ENCODE measurements around the gene ERICH4. TPM values are rescaled to one million over a fixed set of nuclear protein-coding genes. Genes with fewer than 3 reads are reported as not detected.
A peak's percentile ranks its signal among the peaks of the same experiment; 100 is the strongest.

The ERICH4 gene
- polyA plus RNA-seq, 2 of the 4 experiments (the other 2 are of a cell fraction), result 0.26 TPM; not detected in 1

GRCh38 chr19:41478171-41478570 is 35.2 kb downstream of the ERICH4 start:
- 22% methylated on average over 8 of the region's 8 CpGs for WGBS (ENCODE audit: missing lambda C conversion rate)

GRCh38 chr19:41478875-41479756 is 36.2 kb downstream of the ERICH4 start:
- H3K4me1 ChIP-seq, result no peaks in the 10 kb centered on the region
- DNase-seq (ENCODE audit: low read depth in 1 of 2, low spot score in 1 of 2), result no peak
- no peak for ATAC-seq
- WGBS (ENCODE audit: missing lambda C conversion rate), result 47% methylated on average over 15 of the region's 15 CpGs
- TF ChIP-seq CBX8 (IDR thresholded peaks at IDR 0.05) (no peak), POLR2AphosphoS2 (conservative IDR thresholded peaks at IDR 0.05; ENCODE audit: low read length) (no peak), KDM5A (IDR thresholded peaks at IDR 0.05) (no peak)
- ChIA-PET POLR2A (interaction anchor here (1.2 kb wide), 1 partner anchor 40 kb away, joined by 3 read pairs; no protein-coding TSS in a partner anchor), CTCF (interaction anchor here (0.5 to 6.1 kb wide), 11 partner anchors 16 to 701 kb away, joined by 3 to 45 read pairs (median 4); partner anchors contain the start of gene RAB4B)
- no peak overlapping the region for H3K27ac ChIP-seq
- H3K4me2 ChIP-seq, result no peak overlapping the region
- peak; percentile 97 for FAIRE-seq
- peaks cover 33% of the 10 kb centered on the region for H3K9me3 ChIP-seq
- H3K4me3 ChIP-seq, result no peak overlapping the region

More at GRCh38 chr19:41478171-41478570, 35.2 kb downstream of the ERICH4 start:
- TF ChIP-seq HDAC2 (IDR thresholded peaks at IDR 0.05) (no peak), MYC (IDR thresholded peaks at IDR 0.05; ENCODE audit: borderline replicate concordance, low read length) (no peak), CTCF (IDR thresholded peaks at IDR 0.05) (no peak), POLR2AphosphoS2 (conservative IDR thresholded peaks at IDR 0.05; ENCODE audit: low read length) (no peak), SREBF2 (IDR thresholded peaks at IDR 0.05) (no peak), HOXB13 (CRISPR knock-in tag; IDR thresholded peaks at IDR 0.05; ENCODE audit: low read depth) (no peak), FOSL2 (IDR thresholded peaks at IDR 0.05) (no peak), FOSL2 (CRISPR knock-in tag; IDR thresholded peaks at IDR 0.05) (no peak), HES2 (IDR thresholded peaks at IDR 0.05) (no peak)
- ATAC-seq (no peak), DNase-seq (ENCODE audit: low read depth in 1 of 2, low spot score in 1 of 2) (no peak), FAIRE-seq (no peak)
- Histone ChIP-seq H3K4me2 (no peak overlapping the region), H3K4me3 (no peak overlapping the region), H3K27ac (no peak overlapping the region), H3K4me1 (no peaks in the 10 kb centered on the region), H3K9me3 (peaks cover 25% of the 10 kb centered on the region)
- POLR2A ChIA-PET, result no interaction called here
- CTCF ChIA-PET, result interaction anchor here (1.2 to 6.1 kb wide), 7 partner anchors 16 to 163 kb away, joined by 3 to 45 read pairs (median 4); no protein-coding TSS in a partner anchor

- no peak overlapping the region for H3K4me2 ChIP-seq
- no peak overlapping the region for H3K27ac ChIP-seq
- CTCF ChIA-PET, result interaction anchor here (0.5 to 6.1 kb wide), 7 partner anchors 18 to 702 kb away, joined by 3 to 45 read pairs (median 6); partner anchors contain the start of gene RAB4B
- peaks cover 37% of the 10 kb centered on the region for H3K9me3 ChIP-seq
- DNase-seq (ENCODE audit: low read depth in 1 of 2, low spot score in 1 of 2) (peak in 1 of 2 experiments; percentile 41), FAIRE-seq (peak; percentile 91), ATAC-seq (peak in 1 of 2 experiments; percentile 53; a peak in 3 of 6 replicates)
- POLR2A ChIA-PET, result interaction anchor here (1.2 kb wide), 1 partner anchor 41 kb away, joined by 3 read pairs; no protein-coding TSS in a partner anchor
- 40% methylated on average over 8 of the region's 8 CpGs for WGBS (ENCODE audit: missing lambda C conversion rate)
- TF ChIP-seq NR3C1 (IDR thresholded peaks at IDR 0.05) (no peak), HES2 (IDR thresholded peaks at IDR 0.05) (no peak), SMC3 (IDR thresholded peaks at IDR 0.05) (no peak), FOXS1 (CRISPR knock-in tag; IDR thresholded peaks at IDR 0.05) (no peak), USF2 (IDR thresholded peaks at IDR 0.05) (no peak), HMGXB4 (CRISPR knock-in tag; IDR thresholded peaks at IDR 0.05; ENCODE audit: borderline replicate concordance) (no peak), FOSB (CRISPR knock-in tag; IDR thresholded peaks at IDR 0.05) (no peak), EP300 (IDR thresholded peaks at IDR 0.05) (no peak), HOXB13 (CRISPR knock-in tag; IDR thresholded peaks at IDR 0.05; ENCODE audit: low read depth) (no peak), E2F6 (IDR thresholded peaks at IDR 0.05; ENCODE audit: borderline replicate concordance, low read depth) (no peak), HOXA7 (CRISPR knock-in tag; IDR thresholded peaks at IDR 0.05) (no peak), RAD21 (conservative IDR thresholded peaks at IDR 0.05 in 1 of 2, IDR thresholded peaks at IDR 0.05 in 1 of 2) (no peak), TP53 (CRISPR knock-in tag; IDR thresholded peaks at IDR 0.05) (no peak)
- H3K4me1 ChIP-seq, result no peaks in the 10 kb centered on the region
- H3K4me3 ChIP-seq, result no peak overlapping the region
Measured at GRCh38 chr19:41479757-41480191, 36.8 kb downstream of the ERICH4 start.
